HG03175 (cell line): ENCODE results near the gene SLC41A1.

Experiments used
- ATAC-seq: cut with Tn5 transposase; IDR thresholded peaks from one replicate; pipeline ENCODE4 v1.9.1; 2021; ENCODE audit warnings: mild to moderate bottlenecking, moderate library complexity; ENCODE audit not compliant: unreplicated experiment

The SLC41A1 gene

GRCh38 chr1:205823260-205823659, 10.3 kb upstream of the SLC41A1 start:
- ATAC-seq: peak; percentile 61

- no peak for ATAC-seq
Observed at GRCh38 chr1:205822397-205822796, 9.4 kb upstream of the SLC41A1 start.

- no peak for ATAC-seq
Observed at GRCh38 chr1:205817988-205818387, 5.0 kb upstream of the SLC41A1 start.

DNA sequence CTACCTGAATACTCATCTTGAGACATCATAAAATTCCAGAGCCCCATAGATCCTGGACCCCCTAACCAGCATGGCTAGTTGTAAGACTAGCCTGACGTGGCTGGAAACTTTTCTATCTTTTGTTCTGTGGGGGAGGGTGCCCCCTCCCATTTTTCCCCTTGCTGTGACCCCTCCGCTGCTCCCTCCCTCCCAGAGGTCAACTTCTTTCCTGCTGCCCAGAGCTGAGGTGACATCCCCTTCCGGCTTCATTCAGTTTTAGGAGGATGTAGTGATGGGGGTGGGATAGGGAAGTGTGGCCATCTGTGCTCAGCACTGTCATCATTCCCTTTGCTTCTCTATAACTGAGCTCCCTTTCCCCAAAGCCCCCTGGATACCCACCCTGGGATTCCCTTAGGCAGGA, 4.4 kb upstream of the SLC41A1 start:
- ATAC-seq: no peak

DNA sequence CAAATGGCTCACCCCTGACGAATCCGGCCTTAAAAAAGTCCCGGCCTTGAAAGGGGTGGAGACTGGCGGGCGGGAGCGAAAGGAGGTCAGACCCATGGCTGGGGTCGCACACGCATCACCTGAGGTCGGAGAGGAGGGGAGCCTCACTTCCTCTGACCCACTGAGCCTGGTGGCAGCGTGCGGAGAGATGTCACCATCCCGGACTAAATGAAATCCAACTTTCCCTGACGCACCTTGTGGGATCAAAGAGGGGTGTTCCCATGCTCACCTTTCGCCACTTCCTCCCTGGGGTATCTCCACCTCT, 709 bp upstream of the SLC41A1 start:
- ATAC-seq: no peak

GRCh38 chr1:205812271-205812877, 624 bp downstream of the SLC41A1 start:
- ATAC-seq: peak; percentile 10

DNA sequence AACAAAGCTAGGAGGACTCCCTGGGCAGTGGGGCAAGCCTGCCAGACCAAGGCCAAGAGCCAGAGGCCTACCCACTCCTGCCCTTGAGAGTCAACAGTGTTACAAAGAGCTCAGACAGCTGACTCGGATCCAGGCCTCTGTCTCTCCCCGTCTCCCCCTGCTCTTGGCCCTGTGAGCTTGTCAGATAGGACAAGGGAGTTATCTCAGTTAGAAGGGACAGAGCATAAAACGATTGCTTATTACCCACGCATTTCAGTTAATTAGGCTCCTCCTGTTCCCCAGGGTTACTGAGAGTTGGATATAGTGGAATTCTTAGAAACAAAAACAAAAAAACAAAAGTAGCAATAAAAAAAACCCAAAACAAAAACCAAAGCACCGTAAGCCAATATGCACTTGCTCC, 1.3 kb downstream of the SLC41A1 start:
- no peak for ATAC-seq

DNA sequence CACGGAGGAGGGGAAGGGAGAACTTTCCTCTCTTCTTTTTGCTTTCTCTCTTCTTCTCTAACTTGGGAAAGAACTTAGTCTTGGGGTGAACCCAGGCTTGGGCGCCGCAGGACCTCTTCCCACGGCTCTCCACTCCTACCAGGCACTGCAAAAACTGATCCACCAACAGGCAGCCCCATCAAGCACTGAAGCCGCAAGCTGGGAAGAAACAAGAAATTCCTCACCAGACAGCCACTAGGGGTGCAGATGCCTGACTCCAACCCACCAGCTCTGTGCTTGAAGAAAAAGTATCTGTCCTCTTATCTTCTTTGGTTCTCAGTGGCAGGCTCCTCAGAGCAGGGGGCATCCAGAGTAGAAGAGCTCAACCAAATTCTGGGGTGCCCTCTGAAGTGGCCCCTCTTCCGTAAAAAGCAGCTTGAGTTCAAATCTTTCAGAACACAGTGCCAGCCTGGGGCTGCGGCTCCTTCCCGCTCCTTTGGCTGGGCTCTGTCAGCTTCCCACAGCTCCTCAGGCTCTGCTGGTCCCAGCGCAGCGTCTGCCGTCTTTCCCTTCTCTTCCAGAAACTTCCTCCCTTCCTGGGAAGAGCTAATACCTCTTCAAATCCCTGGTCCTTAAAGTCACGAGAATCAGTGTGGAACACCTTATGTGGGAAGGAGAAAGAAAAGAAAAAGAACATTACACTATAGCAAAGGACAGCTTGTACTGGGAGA, 2.4 kb downstream of the SLC41A1 start:
- ATAC-seq: no peak

DNA sequence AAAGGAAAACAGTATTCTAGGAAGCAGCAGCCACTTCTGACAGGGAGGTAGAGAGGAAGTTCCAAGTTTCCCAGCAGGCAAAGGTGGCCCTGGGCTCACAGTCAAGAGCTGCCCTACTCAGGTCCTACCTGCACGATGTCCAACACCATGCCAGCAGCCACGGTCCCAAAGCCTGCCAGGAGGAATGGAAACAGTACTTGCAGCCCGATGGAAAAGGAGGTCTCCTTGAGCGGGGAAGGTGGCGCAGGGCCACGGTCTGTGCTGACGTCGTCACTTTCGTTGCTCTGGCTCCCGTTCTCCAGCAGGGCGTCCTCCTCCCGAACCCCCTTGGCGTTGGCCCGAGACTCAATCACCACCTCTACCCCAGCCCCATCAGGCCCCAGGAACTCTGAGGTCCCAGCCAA, 3.1 kb downstream of the SLC41A1 start:
- ATAC-seq: no peak

DNA sequence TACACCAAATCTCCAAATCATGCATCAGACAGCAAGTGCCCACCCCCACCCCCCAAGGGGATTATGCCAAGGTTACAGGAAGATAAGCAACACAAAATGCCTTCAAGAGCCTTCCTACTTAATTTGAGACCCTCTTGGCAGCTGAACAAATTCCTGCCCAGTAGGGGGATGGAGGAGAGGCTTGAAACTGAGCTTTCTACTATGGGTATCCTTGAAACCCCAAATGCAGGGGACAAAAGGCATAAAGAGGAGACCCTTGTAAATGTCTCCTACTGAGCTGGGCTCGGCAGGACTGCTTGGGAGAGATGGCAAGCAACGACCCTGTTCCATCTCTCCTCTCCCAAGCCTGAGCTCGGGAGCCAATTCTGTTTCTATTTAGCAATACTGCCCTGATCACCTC, 3.5 kb downstream of the SLC41A1 start:
- ATAC-seq: no peak

DNA sequence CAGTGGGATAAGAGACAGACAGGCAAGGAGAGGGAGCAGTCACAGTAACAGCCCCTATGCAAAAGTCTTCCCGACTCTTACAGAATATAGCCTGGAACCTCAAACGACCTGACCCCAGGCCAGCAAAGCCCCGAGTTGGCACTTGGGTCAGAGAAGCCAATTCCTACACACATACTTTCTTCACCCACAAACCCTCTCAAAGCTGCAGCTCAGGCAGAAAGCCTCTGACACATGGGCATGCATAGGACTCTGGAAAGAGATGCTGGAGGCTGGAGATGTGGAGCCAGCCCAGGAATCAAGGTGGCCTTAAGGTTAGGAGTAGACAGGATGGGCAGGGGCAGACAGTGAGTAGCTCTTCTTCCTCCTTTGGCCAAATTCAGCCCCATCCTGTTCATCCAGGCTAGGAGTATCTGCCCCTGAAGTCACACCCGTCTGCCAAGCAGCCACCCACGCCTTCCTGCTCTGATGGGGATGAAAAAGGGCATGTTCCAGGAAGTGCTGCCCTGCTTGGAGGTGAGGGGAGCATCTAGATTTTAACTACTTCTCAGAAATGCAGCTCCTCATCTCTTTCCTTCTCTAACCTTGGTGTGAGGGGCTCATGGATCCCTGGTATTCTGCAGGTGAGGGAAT, 7.8 kb downstream of the SLC41A1 start:
- no peak for ATAC-seq

DNA sequence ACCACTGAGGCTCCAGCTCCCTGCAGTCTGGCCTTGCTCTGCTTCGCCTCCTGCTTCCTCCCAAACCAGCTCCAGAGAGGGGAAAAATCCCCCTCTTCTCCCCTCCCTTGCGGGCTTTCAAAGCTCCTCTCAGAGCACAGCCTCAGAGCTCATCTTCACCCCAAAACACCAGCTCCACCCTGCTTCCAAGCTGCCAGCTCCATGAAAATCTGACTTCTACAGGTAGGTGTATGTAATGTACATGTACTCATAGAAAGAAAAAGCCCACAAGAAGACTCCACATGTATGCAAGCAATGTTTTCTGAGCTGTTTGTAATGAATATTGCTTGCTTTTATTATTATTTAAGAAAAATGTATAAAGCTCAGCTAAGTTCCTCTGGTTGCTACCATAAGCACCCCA, 8.4 kb downstream of the SLC41A1 start:
- no peak for ATAC-seq

- ATAC-seq: no peak
Observed at GRCh38 chr1:205803986-205804385, 9.0 kb downstream of the SLC41A1 start.

DNA sequence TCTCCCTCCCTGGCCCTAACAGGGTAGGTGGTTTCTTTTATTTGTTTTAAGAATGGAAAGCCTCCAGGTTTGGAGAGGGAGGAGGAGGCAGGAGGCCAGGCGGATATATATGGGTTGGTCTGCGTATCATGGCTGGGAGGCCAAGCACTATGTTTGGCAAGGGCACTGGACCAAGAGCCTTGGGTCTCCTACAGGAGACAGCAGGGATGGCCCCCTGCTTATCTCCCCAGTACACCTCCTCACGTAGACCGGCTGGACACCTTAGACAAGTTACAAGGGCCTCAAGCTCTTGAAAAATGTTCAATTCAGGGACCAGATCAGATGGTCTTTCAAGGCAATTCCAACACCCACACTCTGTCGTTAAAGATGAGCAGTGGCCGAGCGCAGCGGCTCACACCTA, 10.9 kb downstream of the SLC41A1 start:
- no peak for ATAC-seq

DNA sequence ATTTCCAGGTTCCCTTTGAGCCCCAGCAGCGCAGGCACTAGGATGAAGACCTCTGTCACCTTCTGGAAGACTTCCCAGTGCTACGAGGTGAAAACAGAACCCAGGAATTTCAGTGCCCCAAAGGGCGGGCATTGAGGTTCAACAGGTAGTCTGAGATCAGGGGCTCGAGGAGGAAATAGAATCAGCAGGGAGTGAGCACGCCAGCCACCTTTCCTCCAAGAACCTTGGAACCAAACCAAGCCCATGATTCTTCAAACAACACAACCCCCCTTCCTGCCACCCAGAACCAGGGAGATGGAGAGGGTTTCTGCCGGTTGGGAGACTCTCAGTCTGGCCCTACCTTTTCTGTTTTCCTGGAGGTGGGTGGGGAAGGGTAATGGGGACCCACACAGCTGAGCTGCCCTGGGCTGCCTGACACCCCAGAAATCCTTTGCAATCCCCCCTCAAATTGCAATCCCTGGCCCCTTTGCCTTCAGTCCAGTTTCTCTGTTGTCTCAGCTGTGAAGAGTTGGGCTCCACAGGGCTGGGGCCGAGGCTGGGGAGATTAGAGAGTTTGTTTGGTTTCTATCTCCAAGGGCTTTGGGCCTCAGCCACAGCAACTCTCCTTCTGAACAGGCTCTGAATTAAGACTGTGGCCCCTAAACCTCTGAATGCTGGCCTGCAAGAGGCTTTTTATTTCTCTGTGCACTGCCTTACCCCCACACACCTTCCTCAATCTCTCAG, 11.9 kb downstream of the SLC41A1 start:
- no peak for ATAC-seq

GRCh38 chr1:205800427-205800826, 12.6 kb downstream of the SLC41A1 start:
- ATAC-seq: no peak

DNA sequence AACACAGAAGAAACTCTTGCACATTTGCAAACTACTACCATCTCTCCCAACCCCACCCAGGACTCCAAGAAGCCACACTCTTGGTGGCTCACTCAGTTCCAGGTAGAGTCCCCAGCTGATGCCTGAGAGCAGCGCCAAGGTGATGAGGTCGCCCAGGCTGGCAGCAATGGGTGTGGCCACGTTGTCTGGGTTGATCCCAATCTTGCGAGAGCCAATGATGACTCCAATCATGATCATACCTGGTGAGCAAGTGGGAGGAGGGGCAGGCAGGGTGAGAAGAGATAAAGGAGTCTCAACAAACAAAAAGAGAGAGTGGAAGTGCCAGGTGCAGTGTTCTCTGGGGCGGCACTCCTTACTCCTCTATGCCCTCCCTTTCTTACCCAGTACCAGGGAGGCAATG, 14.4 kb downstream of the SLC41A1 start:
- ATAC-seq: no peak

DNA sequence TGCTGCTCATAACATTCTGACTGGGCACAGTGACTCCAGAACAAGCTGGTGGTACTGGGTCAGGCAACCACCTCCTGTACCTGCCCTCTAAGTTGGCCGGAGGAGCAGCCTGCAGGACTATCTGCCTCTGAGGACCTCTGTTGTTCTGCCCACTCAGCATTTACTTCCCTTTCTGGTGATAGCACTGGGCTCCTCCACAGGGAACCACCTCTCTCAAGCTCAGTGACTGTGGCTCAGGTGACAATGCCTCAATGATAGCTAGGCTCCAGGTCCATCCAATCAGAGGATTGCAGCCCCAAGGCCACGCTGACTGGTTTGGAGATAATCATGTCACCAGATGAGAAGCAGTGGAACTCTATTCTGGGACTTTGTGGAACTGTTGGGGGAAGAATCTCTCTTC, 15.8 kb downstream of the SLC41A1 start:
- no peak for ATAC-seq

GRCh38 chr1:205794011-205794730, 18.8 kb downstream of the SLC41A1 start:
- ATAC-seq: peak; percentile 63

GRCh38 chr1:205792961-205793673, 19.9 kb downstream of the SLC41A1 start:
- ATAC-seq: no peak

DNA sequence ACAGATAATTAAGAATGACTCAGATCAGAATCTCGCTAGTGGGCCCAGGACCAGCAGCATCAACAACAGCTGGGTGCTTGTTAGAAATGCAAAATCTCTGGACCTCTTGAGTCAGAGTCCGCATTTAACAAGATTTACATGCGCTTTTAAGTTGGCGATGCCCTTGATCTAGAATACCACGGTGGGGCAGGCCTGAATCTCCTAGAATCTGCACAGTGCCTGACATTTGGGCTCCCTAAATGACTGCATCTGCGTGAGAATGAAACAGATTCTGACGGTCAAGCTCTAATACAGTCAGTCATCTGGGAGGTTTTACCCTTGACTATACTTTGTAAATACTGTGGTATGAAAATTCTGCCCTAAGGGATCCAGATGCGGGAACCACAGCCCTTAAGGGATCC, 20.5 kb downstream of the SLC41A1 start:
- no peak for ATAC-seq
